Measurements from ENCODE around the gene SSR1. TPM values are rescaled to one million over a fixed set of nuclear protein-coding genes. Genes with fewer than 3 reads are reported as not detected.

The SSR1 gene
- total RNA-seq, 1 experiment from 2014 or later = 102 TPM

DNA sequence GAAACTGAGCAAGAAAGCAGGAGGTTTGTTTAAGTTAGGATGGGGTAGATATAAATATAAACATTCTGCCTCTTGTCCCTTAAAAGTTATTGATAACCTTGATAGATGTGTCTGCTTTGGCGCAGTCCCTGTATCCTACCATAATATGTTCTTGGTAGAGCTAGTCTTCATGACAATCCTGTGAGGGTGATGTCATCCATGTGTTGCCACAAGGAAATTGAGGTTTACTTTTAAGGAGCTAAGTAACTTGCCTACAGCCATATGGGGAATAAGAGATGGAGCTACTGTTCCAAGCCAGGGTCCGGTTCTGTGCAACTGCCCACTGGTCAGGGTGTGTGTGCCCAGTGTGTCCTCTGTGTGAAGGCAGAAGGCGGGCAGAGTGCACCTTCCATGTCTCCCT, 78.5 kb downstream of the SSR1 start:
- H3K14ac ChIP-seq (ENCODE audit: insufficient read depth, low read length) = no peak overlapping the region
- no peak overlapping the region for H3K9ac ChIP-seq (ENCODE audit: extremely low read depth, insufficient read length, low read length)
- H3K4me1 ChIP-seq (ENCODE audit: insufficient read depth, low read length) = no peaks in the 10 kb centered on the region
- H3K9me3 Mint-ChIP-seq = no peaks in the 10 kb centered on the region
- H2AK5ac ChIP-seq (ENCODE audit: insufficient read length, low read length) = no peak overlapping the region
- no peak overlapping the region for H4K91ac ChIP-seq (ENCODE audit: insufficient read length, low read depth, low read length)
- H3K4me1 Mint-ChIP-seq = peaks cover 9 to 11% of the 10 kb centered on the region in 2 experiments
- no peaks in the 10 kb centered on the region for H4K20me1 ChIP-seq (ENCODE audit: control insufficient read depth, insufficient read depth, insufficient read length)
- no peaks in the 10 kb centered on the region for H3K79me2 ChIP-seq (ENCODE audit: insufficient read depth, low read length)
- H3K36me3 Mint-ChIP-seq (ENCODE audit: insufficient read depth in 1 of 3, low read depth in 3 of 3) = peaks cover 2 to 27% (median 24%) of the 10 kb centered on the region in 3 experiments; a peak in 6 of 7 replicates
- no peak overlapping the region for H3K18ac ChIP-seq (ENCODE audit: insufficient read length, low read depth, low read length)
- H3K27ac Mint-ChIP-seq = no peak overlapping the region
- H2BK12ac ChIP-seq (ENCODE audit: insufficient read length, low read depth, low read length) = no peak overlapping the region
- H2AFZ ChIP-seq (ENCODE audit: low read length) = no peak overlapping the region
- no peak overlapping the region for H2BK20ac ChIP-seq (ENCODE audit: low read depth, low read length, poor library complexity, severe bottlenecking)
- H4K8ac ChIP-seq (replicated peaks; ENCODE audit: insufficient read length, low read depth, low read length) = no peak overlapping the region
- no peak for DNase-seq
- no peak overlapping the region for H3K4ac ChIP-seq (ENCODE audit: low read depth, low read length)
- H3K4me2 ChIP-seq (ENCODE audit: insufficient read depth, insufficient read length, low read length) = no peak overlapping the region
- no CpG with 5 or more reads among the region's 3 CpGs for WGBS (ENCODE audit: extremely low coverage, insufficient read length, low lambda C conversion rate)
- H2BK5ac ChIP-seq (ENCODE audit: insufficient read length, low read length) = no peak overlapping the region
- no peak overlapping the region for H3K4me3 Mint-ChIP-seq
- no peak overlapping the region for H3K23ac ChIP-seq (ENCODE audit: insufficient read length, low read depth, low read length)
- H3K27me3 Mint-ChIP-seq (ENCODE audit: low read depth) = no peaks in the 10 kb centered on the region
- TF ChIP-seq, protein P1, sequence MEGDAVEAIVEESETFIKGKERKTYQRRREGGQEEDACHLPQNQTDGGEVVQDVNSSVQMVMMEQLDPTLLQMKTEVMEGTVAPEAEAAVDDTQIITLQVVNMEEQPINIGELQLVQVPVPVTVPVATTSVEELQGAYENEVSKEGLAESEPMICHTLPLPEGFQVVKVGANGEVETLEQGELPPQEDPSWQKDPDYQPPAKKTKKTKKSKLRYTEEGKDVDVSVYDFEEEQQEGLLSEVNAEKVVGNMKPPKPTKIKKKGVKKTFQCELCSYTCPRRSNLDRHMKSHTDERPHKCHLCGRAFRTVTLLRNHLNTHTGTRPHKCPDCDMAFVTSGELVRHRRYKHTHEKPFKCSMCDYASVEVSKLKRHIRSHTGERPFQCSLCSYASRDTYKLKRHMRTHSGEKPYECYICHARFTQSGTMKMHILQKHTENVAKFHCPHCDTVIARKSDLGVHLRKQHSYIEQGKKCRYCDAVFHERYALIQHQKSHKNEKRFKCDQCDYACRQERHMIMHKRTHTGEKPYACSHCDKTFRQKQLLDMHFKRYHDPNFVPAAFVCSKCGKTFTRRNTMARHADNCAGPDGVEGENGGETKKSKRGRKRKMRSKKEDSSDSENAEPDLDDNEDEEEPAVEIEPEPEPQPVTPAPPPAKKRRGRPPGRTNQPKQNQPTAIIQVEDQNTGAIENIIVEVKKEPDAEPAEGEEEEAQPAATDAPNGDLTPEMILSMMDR (conservative IDR thresholded peaks at IDR 0.05) = no peak
- H4K5ac ChIP-seq (ENCODE audit: insufficient read length, low read depth, low read length) = no peak overlapping the region
- H3K23me2 ChIP-seq (ENCODE audit: insufficient read length, low read depth, low read length, poor library complexity, severe bottlenecking) = no peaks in the 10 kb centered on the region
- H3K27me3 ChIP-seq (ENCODE audit: insufficient read depth, low read length) = no peaks in the 10 kb centered on the region
- no peaks in the 10 kb centered on the region for H3K79me1 ChIP-seq (ENCODE audit: insufficient read depth, low read depth, low read length, poor library complexity, severe bottlenecking)
- no peak overlapping the region for H3T11ph ChIP-seq (ENCODE audit: low read length)
- H3K27ac ChIP-seq (ENCODE audit: insufficient read length, low read depth, low read length) = no peak overlapping the region
- H3K56ac ChIP-seq (ENCODE audit: insufficient read length, low read depth, low read length) = no peak overlapping the region
- no peaks in the 10 kb centered on the region for H3K9me3 ChIP-seq (ENCODE audit: control insufficient read depth, low read depth, low read length)
- no peak overlapping the region for H2BK15ac ChIP-seq (ENCODE audit: low read depth, low read length)
- H2BK120ac ChIP-seq (ENCODE audit: low read depth, low read length, poor library complexity, severe bottlenecking) = no peak overlapping the region

Measured in H9 (cell line).